Loucy (cell line): Measurements from ENCODE around the gene ZNF70.

Source experiments
- CTCF ChIP-seq: fragments of 200-600 bp; sonication (generic); conservative IDR thresholded peaks from 2 replicates; pipeline ENCODE4 v1.5.1; 2014; ENCODE audit warnings: mild to moderate bottlenecking, antibody characterized with exemption, low read length
- EZH2phosphoT487 ChIP-seq: fragments of 200-600 bp; IDR thresholded peaks from 2 replicates; pipeline ENCODE4 v1.6.1; 2018; ENCODE audit warnings: antibody characterized with exemption, mild to moderate bottlenecking, moderate library complexity, borderline replicate concordance

DNA sequence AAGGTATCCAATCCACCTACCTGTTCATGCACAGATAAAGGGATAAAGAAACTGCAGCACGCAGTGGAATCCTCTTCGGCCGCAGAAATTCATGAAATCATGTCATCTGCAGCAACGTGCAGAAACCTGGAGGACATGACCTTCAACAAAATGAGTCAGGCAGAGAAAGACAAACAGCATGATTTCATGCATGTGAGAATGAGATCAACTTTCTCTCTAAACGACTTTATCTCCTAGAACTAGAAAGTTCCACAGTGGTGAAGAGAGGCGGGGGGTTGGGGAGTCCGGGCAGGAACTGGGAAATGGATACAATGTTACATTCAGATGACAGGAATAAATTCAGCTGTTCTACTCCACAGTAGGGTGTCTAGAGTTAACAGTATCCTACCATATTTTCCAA is 50.2 kb downstream of the ZNF70 start:
- no peak for TF ChIP-seq CTCF
- TF ChIP-seq EZH2phosphoT487, result no peak
